ENCODE data around the gene SLC2A3. TPM values are rescaled to one million over a fixed set of nuclear protein-coding genes. Genes with fewer than 3 reads are reported as not detected.
"Not testable (repeated sequence)": the region's sequence is repeated elsewhere in the genome, so short reads cannot be mapped to it uniquely, and the experiment has no call there.

The SLC2A3 gene
- total RNA-seq, 1 experiment from 2014 or later = 10.5 TPM

DNA sequence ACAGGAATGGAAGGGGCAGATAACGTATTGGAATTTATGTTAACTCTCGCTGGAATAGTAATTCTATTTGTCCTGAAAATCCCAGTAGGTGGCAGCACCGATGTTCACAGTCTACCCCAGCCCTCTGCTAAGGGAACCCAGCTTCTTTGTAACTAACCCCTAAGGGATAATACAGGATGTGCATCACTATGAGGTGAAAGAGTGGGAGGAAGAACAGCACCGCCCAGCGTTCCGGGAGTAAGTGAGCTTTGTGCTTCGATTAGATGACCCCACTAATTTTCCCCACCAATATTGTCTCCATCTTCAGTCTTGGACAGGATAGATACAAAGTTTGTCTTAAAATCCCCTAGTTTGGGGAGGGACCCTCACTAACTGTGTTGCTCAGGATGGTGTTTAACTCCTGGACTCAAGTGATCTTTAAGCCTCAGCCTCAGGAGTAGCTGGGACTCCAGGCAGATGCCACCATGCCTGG lies 2.7 kb downstream of the SLC2A3 start (continued):
- TF ChIP-seq, protein P1, sequence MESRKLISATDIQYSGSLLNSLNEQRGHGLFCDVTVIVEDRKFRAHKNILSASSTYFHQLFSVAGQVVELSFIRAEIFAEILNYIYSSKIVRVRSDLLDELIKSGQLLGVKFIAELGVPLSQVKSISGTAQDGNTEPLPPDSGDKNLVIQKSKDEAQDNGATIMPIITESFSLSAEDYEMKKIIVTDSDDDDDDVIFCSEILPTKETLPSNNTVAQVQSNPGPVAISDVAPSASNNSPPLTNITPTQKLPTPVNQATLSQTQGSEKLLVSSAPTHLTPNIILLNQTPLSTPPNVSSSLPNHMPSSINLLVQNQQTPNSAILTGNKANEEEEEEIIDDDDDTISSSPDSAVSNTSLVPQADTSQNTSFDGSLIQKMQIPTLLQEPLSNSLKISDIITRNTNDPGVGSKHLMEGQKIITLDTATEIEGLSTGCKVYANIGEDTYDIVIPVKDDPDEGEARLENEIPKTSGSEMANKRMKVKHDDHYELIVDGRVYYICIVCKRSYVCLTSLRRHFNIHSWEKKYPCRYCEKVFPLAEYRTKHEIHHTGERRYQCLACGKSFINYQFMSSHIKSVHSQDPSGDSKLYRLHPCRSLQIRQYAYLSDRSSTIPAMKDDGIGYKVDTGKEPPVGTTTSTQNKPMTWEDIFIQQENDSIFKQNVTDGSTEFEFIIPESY (IDR thresholded peaks at IDR 0.05; ENCODE audit: extremely low read depth, insufficient replicate concordance, low read length) = no peak
- TF ChIP-seq CEBPB (IDR thresholded peaks at IDR 0.05; ENCODE audit: low read depth) (no peak), SRF (IDR thresholded peaks at IDR 0.05; ENCODE audit: low read depth) (no peak), FOSL1 (IDR thresholded peaks at IDR 0.05; ENCODE audit: low read depth) (no peak), EGR1 (IDR thresholded peaks at IDR 0.05; ENCODE audit: low read depth) (peak; percentile 57; the same call in 1 of the 2 replicates), JUND (IDR thresholded peaks at IDR 0.05) (no peak), ELF1 (IDR thresholded peaks at IDR 0.05; ENCODE audit: borderline replicate concordance, low read depth) (no peak), POLR2AphosphoS5 (IDR thresholded peaks at IDR 0.05; ENCODE audit: low read depth, low read length) (no peak)
- TF ChIP-seq, protein P2, sequence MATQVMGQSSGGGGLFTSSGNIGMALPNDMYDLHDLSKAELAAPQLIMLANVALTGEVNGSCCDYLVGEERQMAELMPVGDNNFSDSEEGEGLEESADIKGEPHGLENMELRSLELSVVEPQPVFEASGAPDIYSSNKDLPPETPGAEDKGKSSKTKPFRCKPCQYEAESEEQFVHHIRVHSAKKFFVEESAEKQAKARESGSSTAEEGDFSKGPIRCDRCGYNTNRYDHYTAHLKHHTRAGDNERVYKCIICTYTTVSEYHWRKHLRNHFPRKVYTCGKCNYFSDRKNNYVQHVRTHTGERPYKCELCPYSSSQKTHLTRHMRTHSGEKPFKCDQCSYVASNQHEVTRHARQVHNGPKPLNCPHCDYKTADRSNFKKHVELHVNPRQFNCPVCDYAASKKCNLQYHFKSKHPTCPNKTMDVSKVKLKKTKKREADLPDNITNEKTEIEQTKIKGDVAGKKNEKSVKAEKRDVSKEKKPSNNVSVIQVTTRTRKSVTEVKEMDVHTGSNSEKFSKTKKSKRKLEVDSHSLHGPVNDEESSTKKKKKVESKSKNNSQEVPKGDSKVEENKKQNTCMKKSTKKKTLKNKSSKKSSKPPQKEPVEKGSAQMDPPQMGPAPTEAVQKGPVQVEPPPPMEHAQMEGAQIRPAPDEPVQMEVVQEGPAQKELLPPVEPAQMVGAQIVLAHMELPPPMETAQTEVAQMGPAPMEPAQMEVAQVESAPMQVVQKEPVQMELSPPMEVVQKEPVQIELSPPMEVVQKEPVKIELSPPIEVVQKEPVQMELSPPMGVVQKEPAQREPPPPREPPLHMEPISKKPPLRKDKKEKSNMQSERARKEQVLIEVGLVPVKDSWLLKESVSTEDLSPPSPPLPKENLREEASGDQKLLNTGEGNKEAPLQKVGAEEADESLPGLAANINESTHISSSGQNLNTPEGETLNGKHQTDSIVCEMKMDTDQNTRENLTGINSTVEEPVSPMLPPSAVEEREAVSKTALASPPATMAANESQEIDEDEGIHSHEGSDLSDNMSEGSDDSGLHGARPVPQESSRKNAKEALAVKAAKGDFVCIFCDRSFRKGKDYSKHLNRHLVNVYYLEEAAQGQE (IDR thresholded peaks at IDR 0.05; ENCODE audit: low read depth) = no peak
- TF ChIP-seq, protein P3, sequence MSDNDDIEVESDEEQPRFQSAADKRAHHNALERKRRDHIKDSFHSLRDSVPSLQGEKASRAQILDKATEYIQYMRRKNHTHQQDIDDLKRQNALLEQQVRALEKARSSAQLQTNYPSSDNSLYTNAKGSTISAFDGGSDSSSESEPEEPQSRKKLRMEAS (IDR thresholded peaks at IDR 0.05) = no peak

DNA sequence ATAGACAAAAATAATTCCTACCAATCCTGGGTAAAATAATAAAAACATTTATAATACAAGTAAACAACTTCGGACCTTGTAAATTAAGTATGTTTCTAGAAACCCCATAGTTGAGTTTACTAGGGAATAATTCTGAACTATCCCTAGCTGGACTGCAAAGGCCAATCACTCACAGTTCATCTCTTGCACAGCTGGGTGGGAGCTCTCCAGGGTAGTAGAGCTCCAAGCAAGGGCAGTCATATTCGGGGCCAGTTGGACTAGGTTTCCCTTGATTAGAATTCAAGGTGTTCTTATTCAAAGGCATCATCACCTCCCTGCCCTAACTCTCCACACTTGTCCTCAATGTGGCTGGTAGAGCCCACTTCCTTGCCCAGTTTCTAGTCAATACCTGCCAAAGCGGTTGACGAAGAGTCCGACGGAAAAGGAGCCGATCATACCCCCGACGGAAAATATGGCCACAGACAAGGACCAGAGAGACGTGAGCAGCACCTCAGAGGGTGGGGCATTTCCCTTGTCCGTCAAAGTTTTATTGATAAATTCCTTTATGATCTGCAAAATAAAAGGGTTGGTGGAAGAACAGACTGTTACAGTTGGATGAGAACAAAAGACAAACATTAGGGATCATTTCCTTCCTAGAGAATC lies 3.3 kb downstream of the SLC2A3 start:
- H3K27ac ChIP-seq (ENCODE audit: low read depth, low read length); H3K9me2 ChIP-seq (ENCODE audit: insufficient read depth); H3K4me3 ChIP-seq (replicated peaks in 1 of 2; ENCODE audit: low read depth in 1 of 2, low read length in 2 of 2); H3K36me3 ChIP-seq (ENCODE audit: control insufficient read depth in 1 of 2, insufficient read depth in 2 of 2, low read length in 2 of 2); BruUV-seq (replicated peaks); H4K20me1 ChIP-seq (ENCODE audit: insufficient read depth); H3K27me3 ChIP-seq (ENCODE audit: insufficient read depth, low read length); H3K79me2 ChIP-seq (ENCODE audit: insufficient read depth, low read length); DNase-seq (ENCODE audit: low read depth, low spot score); H2AFZ ChIP-seq (ENCODE audit: low read depth, low read length, poor library complexity, severe bottlenecking); H3K9me3 ChIP-seq (ENCODE audit: control insufficient read depth in 1 of 2, insufficient read depth in 1 of 2, low read depth in 1 of 2, low read length in 2 of 2); H3K9ac ChIP-seq (ENCODE audit: low read length): not testable (repeated sequence)
- RAD21 ChIA-PET (ENCODE audit: low non-redundant PET in 1 of 2, low total read pairs in 2 of 2, uncharacterized antibody in 2 of 2, unreplicated experiment in 2 of 2) = interaction anchor here (0.5 to 1.5 kb wide), 7 partner anchors 14 to 171 kb away, joined by 3 to 8 read pairs (median 4); no protein-coding TSS in a partner anchor
- CTCF ChIA-PET = interaction anchor here (0.5 to 2.0 kb wide), 32 partner anchors 9 to 304 kb away, joined by 3 to 21 read pairs (median 5); no protein-coding TSS in a partner anchor
- intact Hi-C loops (cut with micrococcal nuclease) = loop anchor here (2.0 to 10.0 kb wide), 3 partner anchors 38 to 142 kb away; no protein-coding TSS in a partner anchor
- POLR2A ChIA-PET = interaction anchor here (1.0 to 1.3 kb wide), 2 partner anchors 28 to 94 kb away, joined by 3 to 6 read pairs; no protein-coding TSS in a partner anchor
- peak overlapping the region; percentile 41 for H3K4me2 ChIP-seq (ENCODE audit: low read length)
- peak; percentile 35 for ATAC-seq
- H3K4me1 ChIP-seq (ENCODE audit: control insufficient read depth in 1 of 2, insufficient read depth in 2 of 2, low read length in 2 of 2) = peaks cover under 1 to 14% of the 10 kb centered on the region in 2 experiments; a peak in 2 of 4 replicates

Measured in HCT116 (cell line).